HepG2 (cell line): Measurements from ENCODE around the gene OR10A3. TPM values are rescaled to one million over a fixed set of nuclear protein-coding genes. Genes with fewer than 3 reads are reported as not detected.

Experiments used
- ATAC-seq: fragments of 200-7000 bp; cut with Tn5 transposase; 3 replicates; pipeline ENCODE4 v1.9.1; 2020; ENCODE audit warnings: mild to moderate bottlenecking, moderate library complexity
- BruUV-seq: library from RNA; stranded (reverse); fragments of 400-500 nt; replicated peaks from 2 replicates; lab custom pipeline; 2021; lab: Mats Ljungman, UMichigan
- CTCF ChIA-PET: fragments of 300-600 bp; formaldehyde crosslinking; extraction: SDS; loops from one replicate; lab custom pipeline; 2021; ENCODE audit warnings: low total read pairs, inconsistent platforms, low intra/inter-chr PET ratio; lab: Yijun Ruan, JAX
- POLR2A ChIA-PET: fragments of 350-600 bp; sonication (Branson Sonifier 250); formaldehyde crosslinking; loops from one replicate; lab custom pipeline; 2020; ENCODE audit warnings: antibody characterized with exemption, inconsistent platforms; lab: Yijun Ruan, JAX
- DNase-seq: peaks from one replicate; pipeline ENCODE4 v3.0.0-alpha.2; 2015; ENCODE audit warnings: low spot score
- FAIRE-seq: peaks from 3 replicates; lab custom pipeline; 2011; peaks lifted over from hg19 to GRCh38; lab: Jason Lieb, UNC
- H2AFZ ChIP-seq: one replicate; pipeline ENCODE4 v1.6.1; 2011; ENCODE audit warnings: low read length, inconsistent platforms
- H3K27ac ChIP-seq: fragments of 300-600 bp; 3 replicates; pipeline ENCODE4 v1.8.0; 2011; ENCODE audit warnings: mixed run types, mild to moderate bottlenecking, mixed read lengths, low read length, inconsistent platforms; ENCODE audit not compliant: insufficient read depth; ENCODE audit errors: extremely low read length
- H3K27me3 ChIP-seq, 2 experiments: fragments of 200-600 bp in 1 of 2; 2 replicates in 1 of 2; 3 replicates in 1 of 2; pipeline versions ENCODE4 v1.6.0 to v1.8.0; 2011; ENCODE audit warnings: low read length in 2 of 2, mild to moderate bottlenecking in 2 of 2, moderate library complexity in 2 of 2, inconsistent platforms in 1 of 2; ENCODE audit not compliant: insufficient read depth in 2 of 2, control insufficient read depth in 1 of 2
- H3K36me3 ChIP-seq, 2 experiments: fragments of 200-600 bp in 1 of 2; replicated peaks in 1 of 2; 2 replicates in 1 of 2; 3 replicates in 1 of 2; pipeline versions ENCODE4 v1.5.1 to v1.8.0; 2011; ENCODE audit warnings: low read length in 2 of 2, inconsistent platforms in 1 of 2; ENCODE audit not compliant: insufficient read depth in 2 of 2, control insufficient read depth in 1 of 2
- H3K4me1 ChIP-seq: 2 replicates; pipeline ENCODE4 v1.5.1; 2012; ENCODE audit warnings: low read length, inconsistent platforms; ENCODE audit not compliant: insufficient read depth
- H3K4me2 ChIP-seq: 2 replicates; pipeline ENCODE4 v1.6.0; 2011; ENCODE audit warnings: low read depth, low read length, inconsistent platforms
- H3K4me3 ChIP-seq, 3 experiments: fragments of 200-600 bp in 1 of 3; sonication (generic), shearing (Covaris generic) in 1 of 3; replicated peaks in 1 of 3; 2 replicates each; pipeline ENCODE4 v1.5.1; 2011 to 2016; ENCODE audit warnings: low read length in 3 of 3, inconsistent platforms in 2 of 3, low read depth in 2 of 3, mild to moderate bottlenecking in 2 of 3, control low read depth in 1 of 3, mixed read lengths in 1 of 3; ENCODE audit not compliant: insufficient read depth in 1 of 3
- H3K79me2 ChIP-seq: one replicate; pipeline ENCODE4 v1.6.1; 2011; ENCODE audit warnings: low read length, inconsistent platforms; ENCODE audit not compliant: insufficient read depth
- H3K9ac ChIP-seq: 2 replicates; pipeline ENCODE4 v1.6.0; 2011; ENCODE audit warnings: mild to moderate bottlenecking, low read depth, low read length, inconsistent platforms; ENCODE audit not compliant: insufficient read depth
- H3K9me3 ChIP-seq: 2 replicates; pipeline ENCODE4 v1.5.1; 2012; ENCODE audit warnings: mild to moderate bottlenecking, low read length
- H4K20me1 ChIP-seq: 2 replicates; pipeline ENCODE4 v1.6.0; 2011; ENCODE audit warnings: inconsistent platforms, mild to moderate bottlenecking, low read length, moderate library complexity; ENCODE audit not compliant: insufficient read depth
- HOXA3 ChIP-seq: sonication (generic); formaldehyde crosslinking; IDR thresholded peaks from 2 replicates; pipeline ENCODE4 v1.5.0; 2020; ENCODE audit warnings: missing genetic modification reagents
- JUND ChIP-seq: sonication (generic); formaldehyde crosslinking; IDR thresholded peaks from 2 replicates; pipeline ENCODE4 v1.8.0; 2022; ENCODE audit warnings: mild to moderate bottlenecking, missing genetic modification reagents
- NONO ChIP-seq, 2 experiments: fragments of 450-650 bp in 1 of 2; sonication (generic) in 1 of 2; formaldehyde crosslinking in 1 of 2; IDR thresholded peaks in 1 of 2; conservative IDR thresholded peaks in 1 of 2; 2 replicates each; pipeline versions ENCODE4 v1.6.1 to v1.8.0; 2017 to 2022; ENCODE audit warnings: mild to moderate bottlenecking in 1 of 2, missing genetic modification reagents in 1 of 2, moderate library complexity in 1 of 2
- PPARG ChIP-seq: conservative IDR thresholded peaks from 2 replicates; pipeline ENCODE4 v1.6.1; 2016; ENCODE audit warnings: missing biosample characterization, missing genetic modification reagents
- SAP130 ChIP-seq: IDR thresholded peaks from 2 replicates; pipeline ENCODE4 v1.6.1; 2016; ENCODE audit warnings: low read depth
- YEATS2 ChIP-seq: sonication (generic); formaldehyde crosslinking; IDR thresholded peaks from 2 replicates; pipeline ENCODE4 v1.4.0; 2020; ENCODE audit warnings: missing genetic modification reagents, borderline replicate concordance
- ZNF235 ChIP-seq: sonication (generic); formaldehyde crosslinking; IDR thresholded peaks from 2 replicates; pipeline ENCODE4 v1.8.1; 2023; ENCODE audit warnings: mild to moderate bottlenecking, missing genetic modification reagents, borderline replicate concordance
- ZNF24 ChIP-seq: fragments of 450-650 bp; IDR thresholded peaks from 2 replicates; pipeline ENCODE4 v1.6.1; 2017; ENCODE audit warnings: antibody characterized with exemption, mild to moderate bottlenecking
- ZNF256 ChIP-seq: sonication (generic); formaldehyde crosslinking; conservative IDR thresholded peaks from 2 replicates; pipeline ENCODE4 v1.4.0; 2020; ENCODE audit warnings: missing genetic modification reagents
- ZNF503 ChIP-seq: sonication (generic); formaldehyde crosslinking; IDR thresholded peaks from 2 replicates; pipeline ENCODE4 v1.4.0; 2020; ENCODE audit warnings: missing genetic modification reagents
- ZNF562 ChIP-seq: sonication (generic); formaldehyde crosslinking; IDR thresholded peaks from 2 replicates; pipeline ENCODE4 v1.8.0; 2022; ENCODE audit warnings: missing genetic modification reagents, borderline replicate concordance
- whole genome bisulfite sequencing: methylation state at CpG from one replicate; pipeline ENCODE4 v1.1.6; 2017; ENCODE audit warnings: low lambda C conversion rate; 5-methylcytosine and 5-hydroxymethylcytosine counted together
- in situ Hi-C: cut with HindIII; loops from 2 replicates; pipeline ENCODE4 v1.10.0; 2017; ENCODE audit warnings: low pct_unique_long_range_greater_than_20kb; ENCODE audit not compliant: extremely low pct_ligation_motif_present
- intact Hi-C: fragments of 100-400 bp; cut with micrococcal nuclease; formaldehyde crosslinking; loops from one replicate; pipeline ENCODE4 v1.10.0; 2022; ENCODE audit not compliant: unreplicated experiment
- polyA plus RNA-seq, 8 experiments: library from polyadenylated mRNA; depleted of rRNA in 3 of 8; stranded (reverse) in 7 of 8; unstranded in 1 of 8; fragments of >200 nt; fragmentation: Illumina TruSeq in 4 of 8; extraction: Trizol in 4 of 8; gene quantifications; 2 replicates each; pipeline versions ENCODE4 v1.2.1 to v1.2.3, GENCODE V29; 2011 to 2016; ENCODE audit warnings: low read depth in 4 of 8, missing spikeins in 1 of 8, mixed read lengths in 1 of 8; ENCODE audit not compliant: insufficient read depth in 1 of 8
- total RNA-seq, 5 experiments: library from RNA; depleted of rRNA; stranded (reverse); fragments of >200 nt; fragmentation: Illumina TruSeq; extraction: Trizol; gene quantifications; 2 replicates each; pipeline ENCODE4 v1.2.3, GENCODE V29; 2016; ENCODE audit warnings: low read depth in 1 of 5
- TF ChIP-seq, protein P1 (sequence below): sonication (generic); formaldehyde crosslinking; IDR thresholded peaks from 2 replicates; pipeline ENCODE4; 2020; ENCODE audit warnings: missing genetic modification reagents, mild to moderate bottlenecking, borderline replicate concordance

OR10A3 gene
- total and polyA plus RNA-seq, 2 of the 13 experiments (the other 11 are each of a cell fraction or from before 2014, with no cell fraction given) = not detected

DNA sequence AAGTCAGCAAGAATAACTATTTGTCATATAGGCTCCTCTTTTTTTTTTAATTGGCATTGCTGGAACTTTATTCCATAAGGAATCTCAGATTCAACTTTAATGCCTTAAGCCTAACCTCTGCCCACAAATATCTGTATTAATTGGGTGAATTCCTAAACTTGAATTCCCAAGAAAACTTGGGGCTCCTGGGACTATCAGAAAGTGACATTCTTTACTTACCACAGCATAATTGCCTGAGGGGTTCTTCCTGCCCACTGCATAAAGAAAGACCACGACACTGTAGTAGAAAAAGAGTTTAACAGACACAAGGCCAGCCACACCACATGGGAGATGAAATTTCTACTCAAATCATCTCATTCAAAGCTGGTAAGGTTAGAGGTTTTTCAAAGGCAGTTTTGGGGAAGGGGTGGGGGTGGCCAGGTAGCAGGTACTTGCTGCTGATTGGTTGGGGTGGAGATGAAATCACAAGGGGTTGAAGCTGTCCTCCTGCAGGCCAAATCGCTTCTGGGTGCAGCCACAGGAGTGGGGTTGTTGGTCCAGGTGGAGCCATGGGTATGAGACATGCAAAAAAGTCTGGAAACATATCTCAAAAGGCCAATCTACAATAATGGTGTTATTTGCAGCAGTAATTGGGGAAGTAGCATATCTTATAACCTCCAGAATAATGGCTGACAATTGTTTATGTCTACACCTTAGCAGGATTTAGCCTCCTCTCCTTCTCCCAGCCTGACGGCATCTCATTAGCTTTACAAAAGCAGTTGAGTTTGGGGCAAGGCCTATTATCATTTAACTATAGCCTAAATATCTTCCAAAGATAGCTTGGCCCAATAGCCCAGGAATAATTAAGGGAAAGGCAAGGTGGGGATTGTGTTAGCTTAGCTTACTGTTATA, 28.5 kb upstream of the OR10A3 start:
- intact Hi-C loops = no loop called here
- 0% methylated on average over 3 of the region's 3 CpGs for WGBS

GRCh38 chr11:7968686-7969085, 27.2 kb upstream of the OR10A3 start:
- H2AFZ ChIP-seq = no peak overlapping the region
- POLR2A ChIA-PET = no interaction called here
- DNase-seq (no peak), ATAC-seq (no peak), FAIRE-seq (no peak)
- BruUV-seq = no TSS peak
- no peak for TF ChIP-seq ZNF235 (CRISPR knock-in tag)
- TF ChIP-seq ZNF562 (CRISPR knock-in tag) = no peak
- no peak for TF ChIP-seq YEATS2 (CRISPR knock-in tag)
- TF ChIP-seq ZNF24 = no peak
- no peak for TF ChIP-seq HOXA3 (CRISPR knock-in tag)
- TF ChIP-seq SAP130 (CRISPR knock-in tag) = no peak
- no peak for TF ChIP-seq ZNF503 (CRISPR knock-in tag)
- no peak for TF ChIP-seq JUND (CRISPR knock-in tag)
- TF ChIP-seq, protein P1, sequence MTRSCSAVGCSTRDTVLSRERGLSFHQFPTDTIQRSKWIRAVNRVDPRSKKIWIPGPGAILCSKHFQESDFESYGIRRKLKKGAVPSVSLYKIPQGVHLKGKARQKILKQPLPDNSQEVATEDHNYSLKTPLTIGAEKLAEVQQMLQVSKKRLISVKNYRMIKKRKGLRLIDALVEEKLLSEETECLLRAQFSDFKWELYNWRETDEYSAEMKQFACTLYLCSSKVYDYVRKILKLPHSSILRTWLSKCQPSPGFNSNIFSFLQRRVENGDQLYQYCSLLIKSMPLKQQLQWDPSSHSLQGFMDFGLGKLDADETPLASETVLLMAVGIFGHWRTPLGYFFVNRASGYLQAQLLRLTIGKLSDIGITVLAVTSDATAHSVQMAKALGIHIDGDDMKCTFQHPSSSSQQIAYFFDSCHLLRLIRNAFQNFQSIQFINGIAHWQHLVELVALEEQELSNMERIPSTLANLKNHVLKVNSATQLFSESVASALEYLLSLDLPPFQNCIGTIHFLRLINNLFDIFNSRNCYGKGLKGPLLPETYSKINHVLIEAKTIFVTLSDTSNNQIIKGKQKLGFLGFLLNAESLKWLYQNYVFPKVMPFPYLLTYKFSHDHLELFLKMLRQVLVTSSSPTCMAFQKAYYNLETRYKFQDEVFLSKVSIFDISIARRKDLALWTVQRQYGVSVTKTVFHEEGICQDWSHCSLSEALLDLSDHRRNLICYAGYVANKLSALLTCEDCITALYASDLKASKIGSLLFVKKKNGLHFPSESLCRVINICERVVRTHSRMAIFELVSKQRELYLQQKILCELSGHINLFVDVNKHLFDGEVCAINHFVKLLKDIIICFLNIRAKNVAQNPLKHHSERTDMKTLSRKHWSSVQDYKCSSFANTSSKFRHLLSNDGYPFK = no peak
- no peak overlapping the region for H3K9ac ChIP-seq
- CTCF ChIA-PET = no interaction called here
- no peak overlapping the region for H3K4me2 ChIP-seq
- WGBS = 2% methylated on average over 2 of the region's 2 CpGs
- H4K20me1 ChIP-seq = no peaks in the 10 kb centered on the region
- H3K4me3 ChIP-seq = no peak overlapping the region
- H3K27me3 ChIP-seq = peaks cover 0 to 4% of the 10 kb centered on the region in 2 experiments; a peak in 1 of 5 replicates
- H3K27ac ChIP-seq = no peak overlapping the region
- intact Hi-C loops (no loop called here), in situ Hi-C loops (no loop called here)
- H3K9me3 ChIP-seq = no peaks in the 10 kb centered on the region
- H3K36me3 ChIP-seq = no peaks in the 10 kb centered on the region
- H3K79me2 ChIP-seq = no peaks in the 10 kb centered on the region
- no peaks in the 10 kb centered on the region for H3K4me1 ChIP-seq

More for the DNA sequence above, 28.5 kb upstream of the OR10A3 start:
- Histone ChIP-seq H3K4me2 (no peak overlapping the region), H3K27me3 (peaks cover 0 to 3% of the 10 kb centered on the region in 2 experiments; a peak in 1 of 5 replicates), H3K9me3 (no peaks in the 10 kb centered on the region), H3K4me1 (no peaks in the 10 kb centered on the region), H3K36me3 (no peaks in the 10 kb centered on the region), H3K4me3 (no peak overlapping the region), H4K20me1 (no peaks in the 10 kb centered on the region), H2AFZ (no peak overlapping the region), H3K79me2 (no peaks in the 10 kb centered on the region), H3K9ac (no peak overlapping the region), H3K27ac (no peak overlapping the region)
- TF ChIP-seq PPARG (CRISPR knock-in tag) (no peak), ZNF256 (CRISPR knock-in tag) (no peak), NONO (IDR thresholded peaks at IDR 0.05) (no peak), NONO (CRISPR knock-in tag; conservative IDR thresholded peaks at IDR 0.05) (no peak)
- DNase-seq (no peak), ATAC-seq (no peak), FAIRE-seq (no peak)
- ChIA-PET CTCF (no interaction called here), POLR2A (no interaction called here)
- in situ Hi-C loops = no loop called here
- no TSS peak for BruUV-seq
